ENCODE results near the gene NAT8L. TPM values are rescaled to one million over a fixed set of nuclear protein-coding genes. Genes with fewer than 3 reads are reported as not detected.

Gene NAT8L
- total and polyA plus RNA-seq, 2 experiments from 2014 or later, result 1.5 to 2.7 TPM

DNA sequence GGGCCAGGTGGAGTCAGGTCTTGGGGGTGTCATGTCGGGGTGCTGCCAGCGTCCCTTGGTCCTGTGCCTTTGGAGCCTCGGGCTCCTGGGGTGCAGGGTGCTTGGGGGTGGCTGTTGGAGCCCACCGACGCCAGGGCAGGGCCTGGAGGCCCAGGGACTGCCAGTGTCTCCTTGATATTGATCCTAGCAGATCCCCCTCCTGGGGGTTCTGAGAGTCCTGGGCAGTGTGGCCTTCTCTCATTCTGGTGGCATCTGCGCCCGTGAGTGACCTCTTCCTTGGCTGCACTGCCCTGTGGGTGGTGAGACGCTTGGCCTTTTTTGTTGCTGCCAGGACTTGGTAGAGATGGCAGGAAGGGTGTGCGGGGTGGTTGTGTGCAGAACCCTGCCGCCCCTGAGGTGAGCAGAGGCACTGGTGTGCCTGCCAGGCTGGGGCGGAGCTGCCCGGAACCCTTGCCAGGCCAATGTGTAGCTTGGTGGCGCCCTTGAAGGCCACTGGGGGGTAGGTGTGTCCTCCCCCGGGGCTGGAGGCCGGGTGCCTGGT lies 7.0 kb downstream of the NAT8L start:
- Histone ChIP-seq H3K36me3 (replicated peaks; ENCODE audit: insufficient read depth, low read depth) (no peaks in the 10 kb centered on the region), H3K4me3 (no peak overlapping the region), H3K4me1 (ENCODE audit: insufficient read depth) (no peaks in the 10 kb centered on the region), H3K9me2 (replicated peaks; ENCODE audit: insufficient read depth) (no peaks in the 10 kb centered on the region), H3K4me2 (no peak overlapping the region), H3K27me3 (no peaks in the 10 kb centered on the region), H3K27ac (no peak overlapping the region), H2AFZ (no peak overlapping the region), H3K9me3 (ENCODE audit: low read depth) (no peaks in the 10 kb centered on the region), H4K20me1 (ENCODE audit: insufficient read depth, poor library complexity, severe bottlenecking) (no peaks in the 10 kb centered on the region), H3K79me2 (no peaks in the 10 kb centered on the region)
- WGBS (ENCODE audit: low lambda C conversion rate, missing lambda C conversion rate), result 94% methylated on average over 15 of the region's 15 CpGs
- no peak for DNase-seq (ENCODE audit: low spot score)
- TF ChIP-seq, protein P1, sequence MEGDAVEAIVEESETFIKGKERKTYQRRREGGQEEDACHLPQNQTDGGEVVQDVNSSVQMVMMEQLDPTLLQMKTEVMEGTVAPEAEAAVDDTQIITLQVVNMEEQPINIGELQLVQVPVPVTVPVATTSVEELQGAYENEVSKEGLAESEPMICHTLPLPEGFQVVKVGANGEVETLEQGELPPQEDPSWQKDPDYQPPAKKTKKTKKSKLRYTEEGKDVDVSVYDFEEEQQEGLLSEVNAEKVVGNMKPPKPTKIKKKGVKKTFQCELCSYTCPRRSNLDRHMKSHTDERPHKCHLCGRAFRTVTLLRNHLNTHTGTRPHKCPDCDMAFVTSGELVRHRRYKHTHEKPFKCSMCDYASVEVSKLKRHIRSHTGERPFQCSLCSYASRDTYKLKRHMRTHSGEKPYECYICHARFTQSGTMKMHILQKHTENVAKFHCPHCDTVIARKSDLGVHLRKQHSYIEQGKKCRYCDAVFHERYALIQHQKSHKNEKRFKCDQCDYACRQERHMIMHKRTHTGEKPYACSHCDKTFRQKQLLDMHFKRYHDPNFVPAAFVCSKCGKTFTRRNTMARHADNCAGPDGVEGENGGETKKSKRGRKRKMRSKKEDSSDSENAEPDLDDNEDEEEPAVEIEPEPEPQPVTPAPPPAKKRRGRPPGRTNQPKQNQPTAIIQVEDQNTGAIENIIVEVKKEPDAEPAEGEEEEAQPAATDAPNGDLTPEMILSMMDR (IDR thresholded peaks at IDR 0.05; ENCODE audit: poor library complexity), result no peak
- no peak for TF ChIP-seq EZH2phosphoT487 (IDR thresholded peaks at IDR 0.05; ENCODE audit: low read depth, severe bottlenecking, unreplicated experiment)
- TF ChIP-seq EZH2 (IDR thresholded peaks at IDR 0.05; ENCODE audit: borderline replicate concordance), result no peak

DNA sequence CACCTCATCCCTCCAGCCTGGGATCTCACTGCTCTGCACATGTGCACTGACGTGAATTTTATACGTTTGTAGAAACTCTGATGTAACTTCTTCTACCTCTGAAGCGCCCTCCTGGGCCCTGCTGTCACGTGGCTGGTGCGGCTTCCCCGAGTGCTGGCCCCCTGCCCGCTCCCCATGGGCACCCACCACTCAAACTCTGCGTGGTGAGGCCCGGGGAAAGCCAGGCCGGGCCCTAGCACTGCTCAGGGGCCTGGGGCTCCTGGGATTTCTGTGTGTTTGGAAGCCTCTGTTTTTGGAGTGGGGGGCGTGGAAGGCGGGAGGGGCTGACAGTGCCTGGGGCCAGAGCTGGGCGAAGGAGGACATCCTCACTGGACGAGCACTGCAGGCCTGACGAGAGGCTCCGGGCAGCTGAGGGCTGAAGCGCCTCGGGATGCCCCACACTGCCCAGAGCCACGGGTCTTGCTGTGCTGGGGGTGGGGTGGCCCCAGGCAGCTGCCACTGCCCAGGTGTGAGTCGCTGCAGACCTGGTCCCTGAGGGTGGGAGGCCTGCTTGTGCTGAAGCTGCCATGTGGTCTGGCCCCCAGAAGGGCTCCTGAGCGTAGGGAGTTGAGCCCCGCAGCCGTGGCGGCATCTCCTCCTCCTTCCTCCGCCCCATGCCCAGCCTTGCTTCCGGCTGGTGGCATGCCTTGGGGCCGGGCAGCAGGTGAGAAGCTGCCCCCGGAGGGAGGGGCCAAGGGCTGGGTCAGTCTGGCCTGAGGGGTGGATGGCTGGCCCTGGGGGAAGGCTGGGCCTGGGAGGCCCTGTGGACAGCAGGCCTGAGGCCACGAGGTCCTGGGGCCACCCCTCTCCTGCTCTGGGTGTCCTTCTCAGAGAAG lies 7.7 kb downstream of the NAT8L start:
- 85% methylated on average over 29 of the region's 29 CpGs for WGBS (ENCODE audit: low lambda C conversion rate, missing lambda C conversion rate)
- no peak overlapping the region for H3K27ac ChIP-seq
- H3K9me2 ChIP-seq (replicated peaks; ENCODE audit: insufficient read depth), result no peaks in the 10 kb centered on the region
- H4K20me1 ChIP-seq (ENCODE audit: insufficient read depth, poor library complexity, severe bottlenecking), result no peaks in the 10 kb centered on the region
- H3K79me2 ChIP-seq, result no peaks in the 10 kb centered on the region
- no peak overlapping the region for H3K4me3 ChIP-seq
- H3K36me3 ChIP-seq (replicated peaks; ENCODE audit: insufficient read depth, low read depth), result no peaks in the 10 kb centered on the region
- H3K9me3 ChIP-seq (ENCODE audit: low read depth), result no peaks in the 10 kb centered on the region
- no peaks in the 10 kb centered on the region for H3K4me1 ChIP-seq (ENCODE audit: insufficient read depth)
- no peak for DNase-seq (ENCODE audit: low spot score)
- no peaks in the 10 kb centered on the region for H3K27me3 ChIP-seq
- TF ChIP-seq EZH2phosphoT487 (IDR thresholded peaks at IDR 0.05; ENCODE audit: low read depth, severe bottlenecking, unreplicated experiment), result no peak
- TF ChIP-seq, protein P1 (IDR thresholded peaks at IDR 0.05; ENCODE audit: poor library complexity), result no peak
- TF ChIP-seq EZH2 (IDR thresholded peaks at IDR 0.05; ENCODE audit: borderline replicate concordance), result no peak
- H3K4me2 ChIP-seq, result no peak overlapping the region
- no peak overlapping the region for H2AFZ ChIP-seq

DNA sequence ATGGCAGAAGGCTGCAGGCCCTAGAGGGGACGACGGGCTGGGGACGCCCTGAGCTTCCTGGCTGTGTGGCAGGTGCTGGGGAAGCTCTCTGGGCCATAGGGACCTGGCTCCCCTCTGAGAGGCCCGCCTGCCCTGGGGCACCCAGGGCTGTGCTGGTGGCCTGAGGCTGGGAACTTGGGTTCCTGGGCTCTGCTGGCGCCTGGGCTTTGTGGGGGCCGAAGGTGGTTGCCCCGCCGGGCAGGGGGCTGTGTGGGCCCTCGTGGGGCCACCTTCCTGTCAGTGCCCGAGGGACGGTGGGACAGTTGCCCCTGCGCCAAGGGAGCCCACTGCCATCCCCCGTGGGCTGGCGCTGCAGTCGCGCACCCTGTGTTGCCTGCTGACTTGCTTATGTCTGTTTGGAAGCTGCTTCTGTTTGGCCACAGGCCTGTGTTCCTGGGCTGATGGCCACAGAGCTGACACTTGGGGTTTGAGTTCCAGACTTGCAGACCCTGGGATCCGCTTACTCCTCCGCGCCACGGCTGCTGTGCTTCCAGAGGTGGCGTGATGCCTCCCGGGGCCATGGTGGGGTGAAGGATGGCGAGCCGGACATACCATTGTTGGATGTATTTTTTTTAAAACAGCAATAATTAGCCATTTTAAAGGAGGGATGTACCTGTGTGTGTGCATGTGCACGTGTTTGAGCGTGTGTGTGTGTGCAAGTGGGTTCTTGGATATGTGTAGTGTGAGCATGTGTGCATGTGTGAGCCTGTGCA lies 8.5 kb downstream of the NAT8L start:
- H3K4me3 ChIP-seq, result no peak overlapping the region
- WGBS (ENCODE audit: low lambda C conversion rate, missing lambda C conversion rate), result 95% methylated on average over 25 of the region's 26 CpGs
- no peaks in the 10 kb centered on the region for H4K20me1 ChIP-seq (ENCODE audit: insufficient read depth, poor library complexity, severe bottlenecking)
- H3K9me2 ChIP-seq (replicated peaks; ENCODE audit: insufficient read depth), result no peaks in the 10 kb centered on the region
- no peak for TF ChIP-seq EZH2 (IDR thresholded peaks at IDR 0.05; ENCODE audit: borderline replicate concordance)
- TF ChIP-seq EZH2phosphoT487 (IDR thresholded peaks at IDR 0.05; ENCODE audit: low read depth, severe bottlenecking, unreplicated experiment), result no peak
- TF ChIP-seq, protein P1 (IDR thresholded peaks at IDR 0.05; ENCODE audit: poor library complexity), result no peak
- H3K4me2 ChIP-seq, result no peak overlapping the region
- H3K79me2 ChIP-seq, result no peaks in the 10 kb centered on the region
- H2AFZ ChIP-seq, result no peak overlapping the region
- no peaks in the 10 kb centered on the region for H3K27me3 ChIP-seq
- no peaks in the 10 kb centered on the region for H3K4me1 ChIP-seq (ENCODE audit: insufficient read depth)
- DNase-seq (ENCODE audit: low spot score), result no peak
- H3K36me3 ChIP-seq (replicated peaks; ENCODE audit: insufficient read depth, low read depth), result no peaks in the 10 kb centered on the region
- no peak overlapping the region for H3K27ac ChIP-seq
- H3K9me3 ChIP-seq (ENCODE audit: low read depth), result no peaks in the 10 kb centered on the region
